Activated CD4-positive, alpha-beta memory T cell treated with anti-CD3 and anti-CD28 coated beads, Interleukin-2, amount 10 ng/mL, durations not matched to agents 7 days and 5 days (primary cell): ENCODE data around the gene GTF3C1. TPM values are rescaled to one million over a fixed set of nuclear protein-coding genes. Genes with fewer than 3 reads are reported as not detected.

Source experiments
- CTCF ChIA-PET: fragments of 350-600 bp; sonication (Branson Sonifier 250); formaldehyde crosslinking; loops from one replicate; lab custom pipeline; 2021; ENCODE audit warnings: antibody characterized with exemption, inconsistent platforms; lab: Charles Lee
- POLR2A ChIA-PET: fragments of 350-600 bp; sonication (Branson Sonifier 250); formaldehyde crosslinking; loops from one replicate; lab custom pipeline; 2021; ENCODE audit warnings: antibody characterized with exemption; lab: Charles Lee
- DNase-seq: peaks from one replicate; pipeline ENCODE4 v3.0.0-alpha.2; 2020
- H3K27ac Mint-ChIP-seq: one replicate; pipeline ENCODE4 v1.8.0; 2021; ENCODE audit warnings: mild to moderate bottlenecking, mixed read lengths
- H3K27me3 Mint-ChIP-seq: one replicate; pipeline ENCODE4 v1.8.0; 2021; ENCODE audit warnings: mixed read lengths
- H3K36me3 Mint-ChIP-seq: one replicate; pipeline ENCODE4 v1.8.0; 2021; ENCODE audit warnings: low read depth, mixed read lengths
- H3K4me1 Mint-ChIP-seq: one replicate; pipeline ENCODE4 v1.8.0; 2021; ENCODE audit warnings: mixed read lengths
- H3K4me3 Mint-ChIP-seq: one replicate; pipeline ENCODE4 v1.8.0; 2021; ENCODE audit warnings: mild to moderate bottlenecking, mixed read lengths
- H3K9me3 Mint-ChIP-seq: one replicate; pipeline ENCODE4 v1.8.0; 2021; ENCODE audit warnings: mixed read lengths
- total RNA-seq, 2 experiments: library from RNA; stranded (reverse); gene quantifications; one replicate each; pipeline ENCODE4 v1.2.3, GENCODE V29; 2021

Gene GTF3C1
- total RNA-seq, 2 experiments from 2014 or later: 48.9 to 53.6 TPM

DNA sequence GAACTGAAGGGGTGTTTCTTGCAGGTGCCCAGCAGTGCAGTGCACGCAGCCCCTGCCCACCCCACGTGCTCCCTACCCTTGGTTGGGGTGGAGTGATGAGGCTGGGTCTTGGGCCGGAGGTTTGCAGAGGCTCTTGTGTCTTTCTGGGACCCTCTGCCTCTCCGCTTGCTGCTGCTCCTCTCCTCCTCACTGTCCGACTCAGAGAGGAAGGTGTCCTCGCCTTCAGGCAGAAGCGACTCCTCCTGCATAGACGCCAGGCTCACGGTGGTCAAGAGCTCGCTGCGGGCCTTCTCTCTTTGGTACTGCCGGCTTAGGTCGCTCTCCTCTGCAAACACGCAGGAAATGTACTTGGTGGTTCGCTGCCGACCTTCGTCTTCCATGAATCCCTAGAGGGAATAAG lies 42.9 kb downstream of the GTF3C1 start:
- Mint-ChIP-seq H3K36me3 (peaks cover 61% of the 10 kb centered on the region), H3K27ac (no peak overlapping the region), H3K27me3 (no peaks in the 10 kb centered on the region), H3K4me1 (no peaks in the 10 kb centered on the region), H3K4me3 (no peak overlapping the region), H3K9me3 (no peaks in the 10 kb centered on the region)
- CTCF ChIA-PET: interaction anchor here (1.7 kb wide), 1 partner anchor 10 kb away, joined by 3 read pairs; no protein-coding TSS in a partner anchor
- POLR2A ChIA-PET: interaction anchor here (1.6 kb wide), 1 partner anchor 8 kb away, joined by 5 read pairs; no protein-coding TSS in a partner anchor
- DNase-seq: no peak

DNA sequence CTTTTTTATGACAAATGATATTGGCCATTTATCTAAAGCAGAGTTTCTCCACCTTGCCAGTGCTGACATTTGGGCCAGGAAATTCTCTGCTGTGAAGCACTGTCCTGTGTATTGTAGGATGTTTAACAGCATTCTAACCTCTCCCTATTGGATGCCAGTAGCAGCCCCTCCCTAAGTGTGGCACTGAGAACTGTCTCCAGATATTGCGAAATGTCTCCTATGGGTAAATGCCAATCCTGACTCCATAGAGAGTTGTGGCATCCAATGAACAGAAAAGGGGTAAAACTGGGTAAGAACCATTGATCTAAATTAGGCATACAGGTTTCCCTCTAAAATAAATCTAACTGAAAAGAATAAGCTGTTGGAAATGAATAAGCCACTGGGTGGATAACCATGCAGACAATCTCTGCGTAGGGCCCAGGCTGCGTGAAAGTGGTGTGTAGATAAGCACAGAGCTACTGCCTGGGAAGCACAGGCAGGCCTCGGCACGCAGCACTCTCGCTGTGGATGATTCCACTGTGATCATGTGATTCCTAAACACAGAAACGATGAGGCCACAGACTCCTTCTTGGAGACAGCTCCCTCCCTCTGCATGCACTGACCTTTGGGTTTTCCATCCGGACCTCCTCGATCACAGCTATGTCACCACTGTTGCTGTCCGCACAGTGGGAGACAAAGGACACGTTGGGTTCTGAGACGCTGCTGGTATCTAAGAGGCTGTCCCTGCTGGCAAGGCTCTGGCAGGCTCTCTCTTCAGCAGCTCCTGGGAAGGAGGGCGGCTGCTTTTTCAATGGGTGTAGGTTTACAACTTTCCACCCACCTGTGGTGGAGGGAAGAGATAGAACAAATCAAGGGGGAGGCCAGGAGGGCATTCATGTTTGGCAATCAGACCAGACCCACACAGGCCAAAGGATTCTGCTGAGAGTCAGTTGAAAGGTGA lies 44.1 kb downstream of the GTF3C1 start:
- no peaks in the 10 kb centered on the region for H3K9me3 Mint-ChIP-seq
- no peak for DNase-seq
- no peak overlapping the region for H3K4me3 Mint-ChIP-seq
- H3K36me3 Mint-ChIP-seq: peaks cover 64% of the 10 kb centered on the region
- no peaks in the 10 kb centered on the region for H3K4me1 Mint-ChIP-seq
- ChIA-PET CTCF (interaction anchor here (1.7 kb wide), 1 partner anchor 11 kb away, joined by 3 read pairs; no protein-coding TSS in a partner anchor), POLR2A (interaction anchor here (1.6 kb wide), 1 partner anchor 10 kb away, joined by 5 read pairs; no protein-coding TSS in a partner anchor)
- H3K27me3 Mint-ChIP-seq: no peaks in the 10 kb centered on the region
- no peak overlapping the region for H3K27ac Mint-ChIP-seq

DNA sequence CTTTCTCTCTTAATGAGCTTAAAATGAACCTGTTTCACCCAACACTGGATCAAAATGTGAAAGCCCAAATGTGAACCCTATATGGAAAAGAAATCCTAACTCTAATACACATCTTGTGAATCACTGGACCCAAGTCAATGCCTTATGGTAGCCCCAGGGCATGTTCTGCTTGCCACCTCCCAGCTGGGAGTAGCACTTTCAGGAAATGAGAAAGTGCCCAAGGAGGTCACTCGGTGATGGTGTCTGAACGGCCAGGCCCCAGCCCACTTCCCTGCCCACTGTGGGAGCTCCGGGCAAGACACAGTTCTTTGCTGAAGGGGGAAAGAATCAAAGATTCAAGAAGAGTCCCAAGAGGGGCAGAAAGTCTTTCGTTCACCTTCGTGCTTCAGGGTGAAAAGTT lies 46.1 kb downstream of the GTF3C1 start:
- no peak for DNase-seq
- no peak overlapping the region for H3K27ac Mint-ChIP-seq
- H3K36me3 Mint-ChIP-seq: peaks cover 68% of the 10 kb centered on the region
- H3K4me1 Mint-ChIP-seq: no peaks in the 10 kb centered on the region
- POLR2A ChIA-PET: interaction anchor here (0.9 kb wide), 1 partner anchor 30 kb away, joined by 3 read pairs; no protein-coding TSS in a partner anchor
- H3K4me3 Mint-ChIP-seq: no peak overlapping the region
- no peaks in the 10 kb centered on the region for H3K9me3 Mint-ChIP-seq
- CTCF ChIA-PET: no interaction called here
- H3K27me3 Mint-ChIP-seq: no peaks in the 10 kb centered on the region

DNA sequence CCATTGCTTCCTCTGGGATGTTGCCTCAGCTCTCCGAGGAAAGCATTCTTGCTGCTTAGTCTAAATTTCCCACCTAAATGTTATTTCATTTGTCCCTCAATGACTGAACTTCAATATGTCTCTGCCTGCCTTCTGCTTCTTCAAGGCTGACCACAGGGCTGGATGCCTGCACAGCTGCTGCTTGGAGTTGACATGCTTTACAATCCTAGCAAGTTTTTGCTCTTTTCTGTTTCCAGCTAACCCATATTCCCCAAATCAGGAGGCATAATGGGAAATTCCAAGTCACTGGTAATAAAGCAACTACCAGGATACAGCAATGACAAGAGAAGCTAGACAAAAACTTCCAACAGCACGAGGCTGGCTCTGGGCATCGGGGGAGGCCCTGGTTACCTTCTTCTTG lies 48.9 kb downstream of the GTF3C1 start:
- no peak overlapping the region for H3K4me3 Mint-ChIP-seq
- CTCF ChIA-PET: no interaction called here

DNA sequence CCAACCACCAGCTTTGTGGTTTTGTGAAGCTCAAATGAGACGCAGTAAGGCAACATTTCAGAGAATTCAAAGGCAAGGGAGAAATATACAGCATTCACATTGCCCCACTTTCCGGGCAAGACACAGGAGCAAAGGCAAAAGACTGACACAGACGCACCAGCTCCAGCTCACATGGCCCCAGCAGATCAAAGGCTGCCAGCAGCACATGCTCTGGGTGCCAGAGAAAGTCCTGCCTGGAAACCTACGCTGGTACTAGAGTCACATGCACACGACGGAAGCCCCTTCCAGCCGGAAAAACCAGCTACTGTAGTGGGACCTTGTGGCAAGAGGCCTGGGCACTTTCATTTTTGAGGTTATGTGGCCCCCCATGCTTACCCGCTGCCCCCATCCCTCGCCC lies 50.1 kb downstream of the GTF3C1 start:
- Mint-ChIP-seq H3K27me3 (no peaks in the 10 kb centered on the region), H3K4me3 (no peak overlapping the region), H3K27ac (no peak overlapping the region), H3K9me3 (no peaks in the 10 kb centered on the region), H3K36me3 (peaks cover 60% of the 10 kb centered on the region), H3K4me1 (no peaks in the 10 kb centered on the region)
- POLR2A ChIA-PET: no interaction called here
- CTCF ChIA-PET: interaction anchor here (1.4 kb wide), 1 partner anchor 17 kb away, joined by 4 read pairs; no protein-coding TSS in a partner anchor
- DNase-seq: no peak

More for the DNA sequence above, 48.9 kb downstream of the GTF3C1 start:
- no peaks in the 10 kb centered on the region for H3K27me3 Mint-ChIP-seq
- no peaks in the 10 kb centered on the region for H3K4me1 Mint-ChIP-seq
- POLR2A ChIA-PET: no interaction called here
- no peaks in the 10 kb centered on the region for H3K9me3 Mint-ChIP-seq
- no peak for DNase-seq
- H3K36me3 Mint-ChIP-seq: peaks cover 67% of the 10 kb centered on the region
- H3K27ac Mint-ChIP-seq: no peak overlapping the region

DNA sequence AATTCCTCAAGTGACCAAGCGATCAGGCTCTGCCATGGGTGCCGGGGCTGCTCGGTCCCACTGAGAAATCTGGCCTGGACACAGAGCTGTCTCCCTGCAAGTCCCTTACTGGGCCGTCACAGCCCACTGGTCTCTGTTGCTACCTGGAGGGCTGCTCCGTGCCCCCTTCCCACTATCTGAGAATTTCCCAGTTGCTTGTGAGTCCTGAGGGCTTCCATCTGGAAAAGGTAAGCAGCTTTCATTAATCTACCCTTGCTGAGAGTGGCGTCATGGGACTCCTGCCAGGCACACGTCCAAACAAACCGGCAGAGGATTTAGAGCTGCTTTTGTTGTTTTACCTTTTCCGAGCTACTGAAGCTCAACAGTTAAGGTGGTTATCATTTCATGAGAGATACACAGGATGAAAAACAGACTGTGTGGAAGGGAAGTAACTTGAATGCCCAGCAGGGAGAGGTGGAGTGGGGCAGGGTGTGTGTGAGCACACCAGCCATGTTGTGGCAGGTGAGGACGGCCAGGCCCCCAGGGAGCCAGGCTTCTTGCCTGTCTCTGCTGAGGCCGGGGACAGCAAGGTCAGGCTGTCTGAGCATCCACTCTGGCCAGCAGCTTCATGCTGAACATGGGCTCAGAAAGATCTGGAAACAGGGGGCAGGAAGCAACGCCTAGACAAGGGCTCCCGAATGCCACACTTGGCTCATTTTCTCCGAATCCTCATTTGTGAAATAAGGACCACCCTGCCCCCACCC lies 50.6 kb downstream of the GTF3C1 start:
- Mint-ChIP-seq H3K4me1 (no peaks in the 10 kb centered on the region), H3K9me3 (no peaks in the 10 kb centered on the region), H3K36me3 (peaks cover 60% of the 10 kb centered on the region), H3K27ac (no peak overlapping the region), H3K4me3 (no peak overlapping the region), H3K27me3 (no peaks in the 10 kb centered on the region)
- no peak for DNase-seq
- ChIA-PET POLR2A (no interaction called here), CTCF (interaction anchor here (1.4 kb wide), 1 partner anchor 17 kb away, joined by 4 read pairs; no protein-coding TSS in a partner anchor)

DNA sequence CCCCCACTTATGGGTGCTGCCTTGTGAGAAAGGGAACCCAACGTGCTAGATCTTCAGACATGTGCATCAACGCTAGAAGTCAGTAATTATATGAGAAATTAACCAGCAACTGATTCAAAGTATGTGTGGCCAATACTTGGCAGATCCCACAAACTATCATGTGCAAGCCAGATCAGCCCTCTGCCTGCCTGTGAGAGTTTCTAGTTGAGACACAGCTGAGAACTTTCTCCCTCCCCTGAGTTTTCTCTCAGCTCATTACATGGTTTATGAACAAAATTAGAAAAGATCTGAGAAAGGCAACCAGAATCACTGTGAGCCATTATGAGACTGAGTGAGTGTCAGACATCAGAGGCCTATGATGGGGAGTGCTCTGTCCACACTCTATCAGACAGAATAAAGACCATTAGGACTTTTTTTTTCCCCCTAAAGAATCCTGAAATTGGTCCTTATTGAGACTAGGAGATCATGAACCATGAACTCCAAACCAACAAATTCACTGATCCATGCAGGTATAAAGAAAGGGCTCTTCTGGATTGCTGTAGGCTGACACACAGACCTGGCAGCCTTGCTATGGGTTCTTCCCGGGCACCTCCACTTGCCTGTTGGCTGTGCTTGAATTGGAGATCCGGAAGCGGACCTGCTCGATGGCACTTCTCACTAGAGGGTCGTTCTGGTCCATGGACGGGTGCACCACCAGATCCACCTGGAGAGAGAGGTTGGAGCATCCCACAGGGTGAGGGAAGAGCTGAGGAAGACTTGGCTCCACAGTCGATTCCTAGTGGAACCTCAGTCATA lies 51.5 kb downstream of the GTF3C1 start:
- Mint-ChIP-seq H3K9me3 (no peaks in the 10 kb centered on the region), H3K27me3 (no peaks in the 10 kb centered on the region), H3K4me1 (no peaks in the 10 kb centered on the region), H3K27ac (no peak overlapping the region), H3K36me3 (peaks cover 51% of the 10 kb centered on the region), H3K4me3 (no peak overlapping the region)
- CTCF ChIA-PET: no interaction called here
- POLR2A ChIA-PET: no interaction called here
- no peak for DNase-seq

DNA sequence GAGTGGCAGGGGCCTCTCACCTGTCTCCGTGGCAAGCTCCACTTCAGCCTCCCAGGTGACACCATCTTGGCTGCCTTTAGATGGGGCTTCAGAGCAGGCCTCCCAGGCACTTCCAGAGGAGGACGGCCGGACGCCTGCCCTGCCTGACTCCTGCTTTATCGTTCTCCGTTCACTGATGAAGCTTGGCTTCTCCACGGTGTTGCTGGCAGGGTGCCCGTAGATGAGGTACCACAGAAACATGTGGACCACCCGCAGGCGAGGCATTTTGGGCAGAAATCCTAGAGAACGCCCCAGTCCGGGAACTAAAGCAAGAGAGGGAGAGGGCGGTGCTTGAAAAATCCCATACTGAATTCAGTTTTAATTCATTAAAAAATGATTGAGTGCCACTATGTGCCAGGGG lies 54.5 kb downstream of the GTF3C1 start:
- no peaks in the 10 kb centered on the region for H3K9me3 Mint-ChIP-seq
- H3K4me1 Mint-ChIP-seq: peaks cover 2% of the 10 kb centered on the region
- H3K27ac Mint-ChIP-seq: no peak overlapping the region
- H3K4me3 Mint-ChIP-seq: no peak overlapping the region
- CTCF ChIA-PET: no interaction called here
- peaks cover 42% of the 10 kb centered on the region for H3K36me3 Mint-ChIP-seq
- no peak for DNase-seq
- H3K27me3 Mint-ChIP-seq: no peaks in the 10 kb centered on the region
- POLR2A ChIA-PET: no interaction called here

DNA sequence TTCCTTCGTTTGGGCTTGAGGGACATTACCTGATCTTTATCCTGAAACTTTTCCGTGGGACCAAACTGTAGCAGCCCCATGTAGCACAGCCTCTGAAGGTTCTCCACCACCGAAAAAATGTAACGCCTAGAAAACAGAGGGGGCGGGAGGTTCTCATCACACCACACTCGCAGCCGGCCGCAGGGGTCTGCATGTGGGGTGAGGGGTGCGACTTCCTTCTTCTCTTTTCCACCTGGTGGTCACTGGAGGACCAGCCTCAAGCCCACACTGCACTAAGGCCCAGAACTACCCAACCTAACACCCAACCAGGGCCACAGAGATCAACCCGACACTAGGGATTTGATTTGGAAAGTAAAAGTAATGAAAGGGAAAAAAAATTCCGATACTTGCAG lies 57.1 kb downstream of the GTF3C1 start:
- CTCF ChIA-PET: no interaction called here
- POLR2A ChIA-PET: no interaction called here
- Mint-ChIP-seq H3K36me3 (peaks cover 39% of the 10 kb centered on the region), H3K4me1 (peaks cover 2% of the 10 kb centered on the region), H3K9me3 (no peaks in the 10 kb centered on the region), H3K4me3 (no peak overlapping the region), H3K27me3 (no peaks in the 10 kb centered on the region), H3K27ac (no peak overlapping the region)
- DNase-seq: no peak

DNA sequence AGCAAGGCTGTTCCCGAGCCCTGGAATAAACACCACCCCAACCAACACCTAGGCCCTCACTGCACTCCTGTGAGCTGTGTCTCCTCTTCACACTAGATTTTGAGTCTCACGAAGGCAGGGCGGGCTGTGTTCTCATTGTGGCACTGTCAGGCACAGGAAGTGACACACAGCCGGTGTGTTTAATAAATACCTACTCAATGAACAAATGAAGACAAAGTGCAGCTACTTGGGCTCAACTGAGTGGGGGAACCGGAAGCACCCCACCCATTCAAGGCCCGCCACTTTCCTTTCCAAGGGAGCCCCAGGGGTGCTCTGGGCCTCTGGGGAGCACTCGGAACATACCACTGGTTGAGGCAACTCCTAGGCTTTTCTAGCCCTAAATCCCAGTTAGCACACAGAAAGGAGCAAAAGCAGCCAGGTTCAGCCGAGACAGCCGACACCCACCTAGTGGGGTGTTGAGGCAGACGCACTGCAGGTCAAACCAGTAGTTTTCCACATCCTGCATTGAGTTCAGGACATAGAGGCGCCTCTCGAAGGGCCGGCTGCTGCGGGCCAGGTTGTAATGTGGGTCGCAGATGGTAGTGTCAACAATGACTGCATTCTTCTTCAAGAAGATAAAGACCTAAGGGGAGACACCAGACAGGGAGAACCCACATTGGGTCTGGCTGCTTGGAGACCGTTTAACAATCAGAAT lies 57.7 kb downstream of the GTF3C1 start:
- POLR2A ChIA-PET: no interaction called here
- Mint-ChIP-seq H3K9me3 (no peaks in the 10 kb centered on the region), H3K27ac (peak overlapping the region; percentile 10), H3K27me3 (no peaks in the 10 kb centered on the region), H3K4me3 (no peak overlapping the region), H3K36me3 (peaks cover 36% of the 10 kb centered on the region), H3K4me1 (peaks cover 2% of the 10 kb centered on the region)
- no peak for DNase-seq
- CTCF ChIA-PET: no interaction called here

DNA sequence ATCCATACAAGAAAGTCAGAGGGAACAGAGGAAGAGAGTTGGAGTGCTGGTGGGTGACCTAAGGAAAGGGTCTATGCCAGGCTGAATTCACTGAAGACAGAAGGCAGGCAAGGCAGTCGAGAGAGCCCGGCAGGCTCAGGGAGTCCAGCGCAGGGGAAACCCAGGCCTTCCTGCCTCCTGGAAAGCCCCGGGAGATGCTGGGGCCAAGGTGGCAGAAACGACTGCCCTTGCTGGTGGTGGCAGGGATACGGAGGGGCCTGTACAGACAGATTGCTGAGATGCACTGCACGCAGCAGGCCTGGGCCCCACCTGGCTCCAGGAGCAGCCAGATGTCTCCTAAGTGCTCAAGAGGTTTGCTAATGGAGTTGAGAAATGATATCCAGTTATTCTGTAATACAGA lies 59.8 kb downstream of the GTF3C1 start:
- POLR2A ChIA-PET: no interaction called here

DNA sequence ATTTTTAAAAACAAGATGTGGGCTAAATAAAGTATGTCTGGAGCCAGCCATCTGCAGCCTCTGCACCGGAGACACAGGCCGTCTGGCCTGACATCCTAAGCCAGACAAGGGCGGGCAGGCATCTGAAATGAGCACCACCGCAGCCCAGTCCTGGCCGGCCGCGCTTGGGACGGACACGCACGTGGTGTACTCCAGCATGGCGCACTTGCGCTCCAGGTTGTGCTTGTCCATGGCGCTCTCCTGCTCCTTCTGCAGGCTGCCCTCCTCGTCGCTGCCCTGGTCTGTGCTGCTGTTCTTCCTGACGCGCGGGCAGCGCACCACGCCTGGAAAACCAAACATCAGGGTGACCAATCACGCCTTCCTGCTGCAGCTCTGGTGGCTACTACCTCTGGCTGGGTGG lies 60.3 kb downstream of the GTF3C1 start:
- DNase-seq: no peak
- CTCF ChIA-PET: no interaction called here
- Mint-ChIP-seq H3K36me3 (peaks cover 48% of the 10 kb centered on the region), H3K27ac (no peak overlapping the region), H3K4me1 (peaks cover 2% of the 10 kb centered on the region), H3K4me3 (no peak overlapping the region), H3K27me3 (no peaks in the 10 kb centered on the region), H3K9me3 (no peaks in the 10 kb centered on the region)
- POLR2A ChIA-PET: no interaction called here

More for the DNA sequence above, 59.8 kb downstream of the GTF3C1 start:
- Mint-ChIP-seq H3K4me1 (peaks cover 2% of the 10 kb centered on the region), H3K4me3 (no peak overlapping the region), H3K27me3 (no peaks in the 10 kb centered on the region), H3K9me3 (no peaks in the 10 kb centered on the region), H3K27ac (no peak overlapping the region), H3K36me3 (peaks cover 48% of the 10 kb centered on the region)
- no peak for DNase-seq
- CTCF ChIA-PET: no interaction called here
